GM19240 (cell line): ENCODE results near the gene POFUT2.

Source experiments
- DNase-seq: peaks from one replicate; pipeline ENCODE4 v3.0.0; 2011; ENCODE audit warnings: low spot score; ENCODE audit not compliant: insufficient read length

The POFUT2 gene

DNA sequence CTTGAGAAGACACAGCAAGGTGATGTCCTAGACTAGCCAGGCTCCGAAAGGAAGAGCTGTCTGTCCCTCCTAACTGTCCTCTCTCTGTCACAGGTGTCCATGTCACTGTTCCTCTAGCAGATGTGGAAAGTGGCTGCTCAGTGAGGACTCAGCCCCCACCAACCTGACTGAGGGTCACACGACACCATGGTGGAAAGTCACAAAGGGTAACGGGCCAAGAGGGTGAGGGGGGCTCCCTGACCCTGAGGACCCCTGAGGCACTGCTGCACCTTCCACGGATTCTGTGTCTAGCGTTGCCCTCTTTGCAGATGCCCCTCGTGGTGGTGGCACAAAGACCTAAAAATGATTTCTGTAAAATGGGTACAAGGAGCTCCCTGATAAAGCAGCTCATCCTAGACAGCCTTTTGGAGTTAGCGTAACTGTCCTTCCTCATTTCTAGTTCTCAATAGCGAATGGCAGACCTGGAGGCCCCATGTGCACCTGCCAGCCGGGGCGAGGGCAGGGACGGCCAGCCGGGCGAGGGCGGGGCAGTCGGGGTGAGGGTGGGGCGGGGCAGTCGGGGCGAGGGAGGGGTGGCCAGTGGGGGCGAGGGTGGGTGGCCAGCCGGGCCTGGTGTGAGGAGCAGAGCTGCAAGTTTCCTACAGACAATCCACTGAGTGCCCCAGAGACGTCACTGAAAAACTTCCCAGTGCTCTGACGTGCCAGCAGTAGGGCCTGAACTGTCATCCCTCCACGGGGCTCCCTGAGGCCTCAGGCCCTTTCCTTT, 23.4 kb downstream of the POFUT2 start:
- DNase-seq = no peak

DNA sequence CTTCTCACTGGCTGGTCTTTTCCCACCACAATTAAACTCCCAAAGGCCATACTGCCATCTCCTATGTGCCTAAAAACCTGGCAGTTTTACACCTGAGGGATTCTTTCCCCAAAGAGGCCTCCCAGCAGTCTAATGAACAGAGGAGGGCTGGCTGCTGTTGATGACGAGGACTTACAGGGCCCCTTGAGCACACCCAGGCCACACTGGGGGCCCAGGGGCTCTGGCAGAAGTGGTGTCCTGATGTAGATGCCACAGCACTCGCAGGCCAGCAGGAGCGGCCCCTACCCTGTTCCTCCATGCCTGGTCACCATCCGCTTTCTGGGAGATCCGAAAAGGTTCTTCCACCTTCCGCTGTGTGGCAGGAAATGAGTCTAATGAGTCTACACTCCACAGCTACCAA, 24.2 kb downstream of the POFUT2 start:
- DNase-seq = no peak

DNA sequence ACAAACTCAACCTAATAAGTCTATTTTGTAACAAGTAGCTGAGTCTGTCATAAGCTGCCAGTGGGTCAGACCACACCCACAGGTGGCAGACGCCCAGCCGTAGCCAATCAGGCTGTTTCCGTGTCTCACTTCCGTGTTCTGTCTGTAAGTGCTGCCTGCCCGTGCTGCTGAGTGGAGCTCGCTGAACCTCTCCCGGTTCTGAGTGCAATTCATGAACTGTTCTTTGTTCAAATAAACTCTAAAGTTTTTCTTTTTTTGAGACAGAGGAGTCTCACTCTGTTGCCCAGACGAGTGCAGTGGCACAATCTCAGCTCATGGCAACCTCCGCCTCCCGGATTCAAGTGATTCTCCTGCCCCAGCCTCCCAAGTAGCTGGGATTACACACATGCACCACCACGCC, 25.1 kb downstream of the POFUT2 start:
- no peak for DNase-seq

DNA sequence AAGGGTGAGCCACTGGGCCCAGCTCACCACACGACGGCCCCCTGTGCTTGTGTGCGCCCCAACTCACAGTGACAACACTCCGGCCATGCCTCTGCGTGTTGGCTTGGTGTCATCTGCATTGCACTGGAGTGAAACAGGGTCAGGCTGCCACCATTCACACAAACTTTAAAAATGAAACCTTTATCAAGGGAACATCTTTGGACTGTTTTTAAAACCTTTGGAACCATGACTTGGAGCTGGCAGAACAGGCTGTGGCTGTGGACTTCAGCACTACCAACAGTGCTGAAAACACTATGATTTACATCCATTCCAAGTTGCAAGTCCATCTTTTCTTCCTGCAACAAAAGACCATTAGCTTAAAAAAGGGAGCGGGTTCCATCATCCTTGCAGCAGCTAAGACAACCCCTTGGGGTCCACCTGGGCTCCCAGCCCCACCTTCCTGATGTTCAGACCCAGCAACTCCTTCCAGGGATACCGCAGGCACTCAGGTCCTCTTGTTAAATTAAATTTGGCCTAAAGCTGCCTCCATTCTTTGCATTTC, 25.6 kb downstream of the POFUT2 start:
- no peak for DNase-seq

GRCh38 chr21:45261093-45261492, 26.6 kb downstream of the POFUT2 start:
- DNase-seq = no peak

- DNase-seq = no peak
These were observed 27.4 kb downstream of the POFUT2 start for GRCh38 chr21:45260191-45260825.

DNA sequence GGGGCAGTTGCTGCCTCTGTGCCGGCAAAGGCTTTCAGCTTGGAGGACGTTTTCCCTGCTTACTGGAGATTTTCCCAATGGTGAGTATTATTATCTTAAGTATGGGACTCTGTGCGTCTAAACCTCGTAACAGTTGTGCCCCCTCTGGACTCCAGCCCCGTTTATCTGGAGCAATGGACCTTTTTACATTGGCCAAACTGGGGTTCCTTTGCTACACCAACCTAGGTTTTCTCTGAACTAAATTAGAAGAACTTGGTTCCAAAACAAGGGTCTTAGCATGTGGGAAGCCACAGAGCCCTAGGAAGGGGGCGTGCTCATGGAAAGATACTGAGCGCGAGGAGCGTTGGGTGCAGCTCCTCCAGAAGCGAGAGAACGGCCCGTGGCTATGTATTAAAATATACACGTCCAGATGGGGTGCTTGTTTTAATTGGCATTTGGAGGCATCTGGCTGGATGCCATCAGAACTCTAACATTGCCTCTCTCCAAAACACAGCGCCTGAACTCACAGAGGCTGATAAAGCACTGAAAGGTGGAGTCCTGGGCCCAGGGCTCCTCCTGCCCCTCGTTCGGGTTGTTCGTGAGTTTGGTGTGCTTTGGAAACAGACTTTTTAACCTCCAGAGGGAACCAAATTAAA, 28.4 kb downstream of the POFUT2 start:
- DNase-seq = no peak

DNA sequence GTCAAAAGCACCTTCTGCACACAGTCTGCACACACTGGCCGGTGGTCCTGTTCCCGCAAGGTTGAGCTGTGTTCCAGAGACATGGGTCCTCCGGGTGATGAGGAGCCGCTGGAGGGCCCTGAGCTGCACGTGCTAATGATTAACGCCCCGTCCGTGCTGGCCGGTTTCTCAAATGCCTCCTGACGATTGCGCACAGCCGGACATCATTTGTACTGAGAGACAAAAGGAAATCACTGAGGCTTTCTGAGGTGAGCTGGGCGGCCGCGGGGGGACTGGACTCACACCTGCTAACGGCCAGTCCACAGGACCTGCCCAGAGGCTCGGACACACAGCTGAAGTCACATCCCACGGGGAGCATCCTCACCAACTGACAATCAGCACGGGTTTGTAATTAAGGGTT, 29.2 kb downstream of the POFUT2 start:
- DNase-seq = no peak

GRCh38 chr21:45257673-45258341, 29.9 kb downstream of the POFUT2 start:
- DNase-seq = no peak

DNA sequence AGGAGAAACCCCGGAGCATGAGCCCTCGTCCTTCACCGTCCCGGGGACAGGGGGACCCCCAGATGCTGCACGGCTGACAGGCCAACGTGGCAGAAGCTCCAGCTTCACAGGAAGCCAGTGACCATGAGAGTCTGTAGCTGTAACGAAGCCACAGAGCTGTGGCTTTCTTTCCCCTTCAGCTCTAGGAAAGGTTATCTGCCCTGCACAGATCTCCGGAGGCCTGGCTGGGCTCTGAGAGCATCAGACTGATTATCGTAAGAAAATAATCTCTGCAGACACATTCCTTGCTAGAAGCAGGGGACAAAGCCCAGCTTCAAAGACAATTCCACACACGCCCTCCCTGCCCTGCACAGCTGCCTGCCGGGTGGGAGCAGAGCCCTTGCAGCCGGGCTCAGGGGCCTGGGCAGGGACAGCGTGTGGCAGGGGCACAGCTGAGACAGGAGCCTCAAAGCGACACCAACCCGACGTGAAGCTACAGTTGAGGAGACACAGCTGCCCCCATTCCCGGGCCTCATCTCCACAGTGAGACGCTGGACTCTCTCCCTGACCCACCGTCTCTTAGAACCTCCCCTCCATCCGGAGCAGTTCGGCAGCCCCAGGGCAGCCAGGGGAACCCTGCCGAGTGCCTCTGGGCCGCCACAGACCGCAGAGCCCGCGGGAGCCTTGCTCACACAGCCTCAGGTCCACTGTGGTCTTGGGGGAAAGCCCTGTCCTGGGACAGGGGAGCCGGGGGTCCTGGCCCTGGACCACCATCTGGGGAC, 30.6 kb downstream of the POFUT2 start:
- DNase-seq = no peak

DNA sequence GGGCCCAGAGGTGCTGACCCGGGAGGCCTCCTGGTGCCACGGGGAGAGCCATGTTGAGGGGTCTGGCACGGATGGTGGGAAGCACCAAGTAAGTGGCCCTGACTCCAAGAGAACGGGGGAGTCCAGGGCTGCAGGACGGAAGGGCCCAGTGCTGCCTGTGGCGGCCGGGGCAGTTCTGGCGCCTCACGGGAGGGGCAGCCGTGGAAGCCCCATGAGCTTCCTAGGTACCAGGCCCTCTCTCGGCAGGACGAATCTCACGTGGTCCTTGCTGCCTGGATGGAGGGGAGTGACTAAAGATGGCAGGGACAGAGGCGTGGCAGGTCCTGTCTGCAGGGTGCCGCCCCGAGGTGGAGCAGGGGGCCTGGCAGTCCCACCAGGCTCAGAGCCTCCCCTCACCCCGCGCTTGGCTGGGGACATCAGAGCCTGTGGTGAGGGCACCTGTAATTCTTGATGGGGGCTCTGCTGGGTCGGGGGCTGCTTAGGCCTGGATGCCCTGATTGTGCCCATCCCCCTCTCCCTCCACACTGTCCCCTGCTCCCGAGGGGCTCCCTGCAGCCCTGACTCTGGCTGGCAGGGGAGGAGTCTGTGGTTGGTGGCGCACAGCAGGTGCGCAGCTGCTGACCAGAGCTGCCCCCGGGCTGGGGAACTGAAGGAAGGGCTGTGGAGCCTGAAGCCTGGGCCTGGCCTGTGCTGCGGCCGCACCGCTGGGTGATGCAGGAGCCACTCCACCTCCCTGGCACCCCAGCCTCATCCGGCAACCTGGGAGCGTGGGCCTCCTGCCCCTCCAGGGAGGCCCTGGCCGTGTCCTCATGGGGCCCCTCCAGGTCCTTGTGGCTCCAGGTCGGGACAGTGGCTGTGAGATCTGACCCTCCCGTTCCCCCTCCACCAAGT, 31.4 kb downstream of the POFUT2 start:
- DNase-seq = no peak

- DNase-seq = no peak
These were observed 32.2 kb downstream of the POFUT2 start for GRCh38 chr21:45255381-45256020.

DNA sequence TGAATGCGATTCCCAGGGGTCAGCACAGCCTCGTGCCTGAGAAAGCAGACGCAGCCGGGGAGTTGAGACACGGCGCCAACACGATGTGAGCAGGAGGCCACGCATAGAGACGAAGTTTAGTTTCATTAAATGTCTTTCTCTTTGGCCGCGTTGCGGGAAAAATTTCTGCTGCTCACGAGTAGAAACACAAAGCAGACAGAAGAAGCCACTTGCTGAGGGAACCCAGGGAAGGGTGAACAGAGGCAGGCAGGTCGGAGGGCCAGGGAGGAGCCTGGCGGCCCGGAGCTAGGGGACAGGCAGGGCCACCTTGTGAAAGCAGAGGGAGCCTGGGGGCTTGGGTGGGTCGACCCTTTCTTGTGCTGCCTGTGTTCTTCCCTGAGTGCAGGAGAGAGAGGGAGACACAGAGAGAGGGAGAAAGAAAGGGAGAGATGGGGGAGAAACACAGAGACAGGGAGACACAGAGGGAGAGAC, 33.2 kb downstream of the POFUT2 start:
- DNase-seq = no peak

- DNase-seq = no peak
These were observed 33.8 kb downstream of the POFUT2 start for GRCh38 chr21:45253633-45254459.

- DNase-seq = no peak
These were observed 34.5 kb downstream of the POFUT2 start for GRCh38 chr21:45253180-45253579.

DNA sequence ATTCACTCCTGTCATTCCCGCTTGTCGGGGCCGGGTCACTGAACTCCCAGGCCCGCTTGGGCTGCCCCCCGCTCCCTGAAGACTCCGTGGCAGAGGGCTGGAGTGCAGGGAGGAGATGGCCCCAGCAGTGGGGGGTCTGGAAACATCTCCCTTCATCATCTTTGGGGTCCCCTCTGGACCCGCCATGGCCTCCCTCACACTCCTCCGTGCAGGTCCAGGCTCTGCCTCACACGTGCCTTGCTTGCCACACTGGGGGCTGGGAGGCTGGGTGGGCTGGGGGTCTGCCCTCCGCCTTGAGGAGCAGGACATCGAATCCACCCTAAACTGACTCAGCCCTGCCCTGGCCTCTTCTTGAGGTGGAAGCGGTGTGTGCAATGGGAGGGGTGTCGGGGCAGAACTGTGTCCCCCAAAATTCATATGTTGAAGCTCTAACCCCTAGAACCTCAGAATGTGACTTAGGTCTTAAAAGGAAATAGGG, 35.2 kb downstream of the POFUT2 start:
- no peak for DNase-seq

GRCh38 chr21:45251635-45252447, 35.9 kb downstream of the POFUT2 start:
- DNase-seq = no peak
